Measurements from ENCODE around the gene AMER1. TPM values are rescaled to one million over a fixed set of nuclear protein-coding genes. Genes with fewer than 3 reads are reported as not detected.

The AMER1 gene
- total and polyA plus RNA-seq, 9 of the 15 experiments (the other 6 are each of a cell fraction or from before 2014, with no cell fraction given): 0.29 to 4.6 (median 3.0) TPM

DNA sequence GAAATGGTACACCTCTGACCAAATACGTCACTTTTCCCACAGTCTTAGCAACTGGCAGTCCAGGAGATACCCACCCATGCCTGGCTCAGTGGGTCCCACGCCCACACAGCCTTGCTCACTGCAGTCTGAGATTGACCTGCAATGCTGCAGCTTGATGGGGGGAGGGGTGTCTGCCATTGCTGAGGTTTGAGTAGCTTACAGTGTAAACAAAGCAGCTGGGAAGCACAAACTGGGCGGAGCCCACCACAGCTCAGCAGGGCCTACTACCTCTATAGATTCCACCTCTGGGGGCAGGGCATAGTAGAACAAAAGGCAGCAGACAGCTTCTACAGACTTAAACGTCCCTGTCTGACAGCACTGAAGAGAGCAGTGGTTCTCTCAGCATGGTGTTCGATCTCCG, 52.7 kb downstream of the AMER1 start:
- H3K27ac ChIP-seq (ENCODE audit: extremely low read depth, low read depth, low read length): no peak overlapping the region
- H3K9me3 ChIP-seq (replicated peaks; ENCODE audit: control insufficient read depth, insufficient read depth, low read depth, low read length): no peaks in the 10 kb centered on the region
- H3K79me2 ChIP-seq (ENCODE audit: control insufficient read depth, insufficient read depth, low read length): no peaks in the 10 kb centered on the region
- no peaks in the 10 kb centered on the region for H3K27me3 ChIP-seq (ENCODE audit: control insufficient read depth in 2 of 2, insufficient read depth in 2 of 2, low read length in 2 of 2)
- no peak for ATAC-seq
- intact Hi-C loops (cut with micrococcal nuclease): no loop called here
- no peaks in the 10 kb centered on the region for H4K20me1 ChIP-seq (replicated peaks; ENCODE audit: control insufficient read depth, insufficient read depth, low read length)
- BruUV-seq (replicated peaks): no TSS peak
- H2AFZ ChIP-seq (ENCODE audit: low read depth, low read length): no peak overlapping the region
- H3K36me3 ChIP-seq (ENCODE audit: control insufficient read depth, insufficient read depth, low read length): no peaks in the 10 kb centered on the region
- no peaks in the 10 kb centered on the region for H3K4me1 ChIP-seq (replicated peaks in 1 of 2; ENCODE audit: control insufficient read depth in 2 of 2, insufficient read depth in 2 of 2, low read length in 2 of 2)
- H3K9ac ChIP-seq (ENCODE audit: insufficient read depth in 1 of 2, low read depth in 2 of 2, low read length in 2 of 2): no peak overlapping the region
- in situ Hi-C loops (cut with MboI): no loop called here
- no peak for DNase-seq (ENCODE audit: extremely low read depth in 1 of 4, low spot score in 3 of 4)
- WGBS (ENCODE audit: insufficient coverage, low coverage, missing lambda C conversion rate): 0% methylated on average over 6 of the region's 6 CpGs
- no peak for FAIRE-seq
- no peak overlapping the region for H3K4me3 ChIP-seq
- TF ChIP-seq SETDB1 (IDR thresholded peaks at IDR 0.05; ENCODE audit: low read length): no peak
- no peak for TF ChIP-seq ZBTB11 (CRISPR knock-in tag; IDR thresholded peaks at IDR 0.05)
- no peak for TF ChIP-seq EGR1 (conservative IDR thresholded peaks at IDR 0.05)
- no peak for TF ChIP-seq RUNX1 (IDR thresholded peaks at IDR 0.05; ENCODE audit: low read depth)
- TF ChIP-seq, protein P1, sequence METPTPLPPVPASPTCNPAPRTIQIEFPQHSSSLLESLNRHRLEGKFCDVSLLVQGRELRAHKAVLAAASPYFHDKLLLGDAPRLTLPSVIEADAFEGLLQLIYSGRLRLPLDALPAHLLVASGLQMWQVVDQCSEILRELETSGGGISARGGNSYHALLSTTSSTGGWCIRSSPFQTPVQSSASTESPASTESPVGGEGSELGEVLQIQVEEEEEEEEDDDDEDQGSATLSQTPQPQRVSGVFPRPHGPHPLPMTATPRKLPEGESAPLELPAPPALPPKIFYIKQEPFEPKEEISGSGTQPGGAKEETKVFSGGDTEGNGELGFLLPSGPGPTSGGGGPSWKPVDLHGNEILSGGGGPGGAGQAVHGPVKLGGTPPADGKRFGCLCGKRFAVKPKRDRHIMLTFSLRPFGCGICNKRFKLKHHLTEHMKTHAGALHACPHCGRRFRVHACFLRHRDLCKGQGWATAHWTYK (CRISPR knock-in tag; IDR thresholded peaks at IDR 0.05): no peak
- no peaks in the 10 kb centered on the region for H3K9me1 ChIP-seq (ENCODE audit: control insufficient read depth, insufficient read depth, low read length)
- no peak overlapping the region for H3K4me2 ChIP-seq (ENCODE audit: insufficient read depth, low read length)
- ChIA-PET POLR2A (no interaction called here), CTCF (ENCODE audit: low intra/inter-chr PET ratio) (no interaction called here)

Data from K562 (cell line).